ENCODE results near the gene TENT5C.

GRCh38 chr1:117642963-117643362 is 37.1 kb downstream of the TENT5C start:
- no peak for TF ChIP-seq CTCF (IDR thresholded peaks at IDR 0.05)
- TF ChIP-seq POLR2AphosphoS5 (IDR thresholded peaks at IDR 0.05): no peak

All from breast epithelium (tissue), 3 donors.